GM10847 (cell line): ENCODE measurements around the gene SPAG9.

Experiments
- POLR2A ChIP-seq: IDR thresholded peaks from 2 replicates; pipeline ENCODE4 v1.6.1; 2011; ENCODE audit not compliant: insufficient read length; ENCODE audit errors: extremely low read depth

Gene SPAG9

GRCh38 chr17:51103451-51103850, 17.2 kb downstream of the SPAG9 start:
- no peak for TF ChIP-seq POLR2A

GRCh38 chr17:51103050-51103449, 17.6 kb downstream of the SPAG9 start:
- TF ChIP-seq POLR2A = no peak

- no peak for TF ChIP-seq POLR2A
These were observed 22.8 kb downstream of the SPAG9 start for GRCh38 chr17:51097708-51098446.

- TF ChIP-seq POLR2A = no peak
These were observed 29.0 kb downstream of the SPAG9 start for GRCh38 chr17:51091635-51092034.

GRCh38 chr17:51088287-51088686, 32.4 kb downstream of the SPAG9 start:
- TF ChIP-seq POLR2A = no peak

GRCh38 chr17:51087072-51087757, 33.5 kb downstream of the SPAG9 start:
- TF ChIP-seq POLR2A = no peak

GRCh38 chr17:51085150-51085805, 35.4 kb downstream of the SPAG9 start:
- TF ChIP-seq POLR2A = no peak

- no peak for TF ChIP-seq POLR2A
These were observed 36.7 kb downstream of the SPAG9 start for GRCh38 chr17:51083981-51084380.

- TF ChIP-seq POLR2A = no peak
These were observed 41.6 kb downstream of the SPAG9 start for GRCh38 chr17:51079049-51079448.

- TF ChIP-seq POLR2A = no peak
These were observed 42.6 kb downstream of the SPAG9 start for GRCh38 chr17:51078009-51078592.

GRCh38 chr17:51076821-51077220, 43.8 kb downstream of the SPAG9 start:
- no peak for TF ChIP-seq POLR2A

- no peak for TF ChIP-seq POLR2A
These were observed 49.1 kb downstream of the SPAG9 start for GRCh38 chr17:51071556-51071955.

- no peak for TF ChIP-seq POLR2A
These were observed 55.2 kb downstream of the SPAG9 start for GRCh38 chr17:51065466-51065865.

GRCh38 chr17:51064061-51064735, 56.5 kb downstream of the SPAG9 start:
- TF ChIP-seq POLR2A = no peak

- no peak for TF ChIP-seq POLR2A
These were observed 60.3 kb downstream of the SPAG9 start for GRCh38 chr17:51060396-51060795.
